Tibial nerve (tissue), 4 donors: ENCODE data around the gene SPANXN2. TPM values are rescaled to one million over a fixed set of nuclear protein-coding genes. Genes with fewer than 3 reads are reported as not detected.

ENCODE experiments used
- DNase-seq, 2 donors: peaks; one replicate each; pipeline ENCODE4 v3.0.0-alpha.2; 2019; ENCODE audit warnings: low spot score in 2 of 2
- H3K27ac ChIP-seq, 4 donors: fragments of 200-600 bp; sonication (generic) in 3 of 4; one replicate each; pipeline ENCODE4 v1.5.1; 2017 to 2019; ENCODE audit warnings: mild to moderate bottlenecking in 1 of 4
- H3K27me3 ChIP-seq, 2 donors: fragments of 200-600 bp; sonication (generic) in 1 of 2; one replicate each; pipeline versions ENCODE4 v1.5.1 to v1.6.0; 2017 to 2019
- H3K36me3 ChIP-seq, 3 donors: fragments of 200-600 bp; sonication (generic); one replicate each; pipeline ENCODE4 v1.5.1; 2018 to 2019
- H3K4me1 ChIP-seq, 4 donors: fragments of 200-600 bp; sonication (generic) in 3 of 4; one replicate each; pipeline ENCODE4 v1.5.1; 2017 to 2019
- H3K4me3 ChIP-seq, 4 donors: fragments of 200-600 bp; sonication (generic) in 3 of 4; one replicate each; pipeline ENCODE4 v1.5.1; 2017 to 2019; ENCODE audit warnings: mild to moderate bottlenecking in 1 of 4, moderate library complexity in 1 of 4
- H3K9me3 ChIP-seq, 4 donors: fragments of 200-600 bp; sonication (generic) in 3 of 4; one replicate each; pipeline ENCODE4 v1.5.1; 2017 to 2019
- CTCF ChIP-seq, 5 experiments: fragments of 200-600 bp in 3 of 5; fragments of 450-650 bp in 2 of 5; sonication (generic) in 3 of 5; IDR thresholded peaks; one replicate each; pipeline ENCODE4 v1.5.1; 2016 to 2019; ENCODE audit warnings: antibody characterized with exemption in 5 of 5, mild to moderate bottlenecking in 3 of 5, moderate library complexity in 2 of 5
- EP300 ChIP-seq, 2 donors: sonication (generic); formaldehyde crosslinking; IDR thresholded peaks; one replicate each; pipeline ENCODE4 v1.6.1; 2017; ENCODE audit warnings: antibody characterized with exemption in 2 of 2, mild to moderate bottlenecking in 1 of 2
- POLR2A ChIP-seq, 2 donors: fragments of 450-650 bp; IDR thresholded peaks; one replicate each; pipeline ENCODE4 v1.6.1; 2017; ENCODE audit warnings: antibody characterized with exemption in 2 of 2, mild to moderate bottlenecking in 2 of 2, moderate library complexity in 2 of 2
- WGBS, 2 donors: methylation state at CpG; one replicate each; pipeline ENCODE4 v1.1.5; 2018; 5-methylcytosine and 5-hydroxymethylcytosine counted together
- total RNA-seq, 4 donors: library from RNA; depleted of rRNA; stranded (reverse); fragments of >200 nt; gene quantifications; one replicate each; pipeline ENCODE4 v1.1.0, GENCODE V29; 2016

The SPANXN2 gene
- total RNA-seq, 4 donors from 2014 or later = not detected

GRCh38 chrX:143733866-143734265, 13.3 kb upstream of the SPANXN2 start:
- no peak for TF ChIP-seq POLR2A (IDR thresholded peaks at IDR 0.05)
- no peak for TF ChIP-seq EP300 (IDR thresholded peaks at IDR 0.05)
- TF ChIP-seq CTCF (IDR thresholded peaks at IDR 0.05) = no peak
- H3K27ac ChIP-seq = no peak overlapping the region
- H3K27me3 ChIP-seq = no peaks in the 10 kb centered on the region
- no peaks in the 10 kb centered on the region for H3K9me3 ChIP-seq
- H3K4me3 ChIP-seq = no peak overlapping the region
- no peaks in the 10 kb centered on the region for H3K4me1 ChIP-seq
- no peak for DNase-seq
- no peaks in the 10 kb centered on the region for H3K36me3 ChIP-seq

- H3K27me3 ChIP-seq = no peaks in the 10 kb centered on the region
- TF ChIP-seq EP300 (IDR thresholded peaks at IDR 0.05) (no peak), POLR2A (IDR thresholded peaks at IDR 0.05) (no peak), CTCF (IDR thresholded peaks at IDR 0.05) (no peak)
- DNase-seq = no peak
- H3K36me3 ChIP-seq = no peaks in the 10 kb centered on the region
- no peaks in the 10 kb centered on the region for H3K4me1 ChIP-seq
- H3K4me3 ChIP-seq = no peak overlapping the region
- no peak overlapping the region for H3K27ac ChIP-seq
- WGBS, 2 donors = 95 to 100% methylated on average over 6 to 11 of the region's 17 CpGs
- H3K9me3 ChIP-seq = peaks cover 0 to 13% (median 0%) of the 10 kb centered on the region in 4 donors
Measured at GRCh38 chrX:143726296-143726695, 5.7 kb upstream of the SPANXN2 start.

GRCh38 chrX:143701460-143701859, 19.1 kb downstream of the SPANXN2 start:
- no peak for TF ChIP-seq POLR2A (IDR thresholded peaks at IDR 0.05)
- TF ChIP-seq CTCF (IDR thresholded peaks at IDR 0.05) = no peak
- TF ChIP-seq EP300 (IDR thresholded peaks at IDR 0.05) = no peak
- H3K4me1 ChIP-seq = no peaks in the 10 kb centered on the region
- no peak for DNase-seq
- no peak overlapping the region for H3K27ac ChIP-seq
- H3K4me3 ChIP-seq = no peak overlapping the region
- H3K9me3 ChIP-seq = peaks cover 0 to 7% (median 0%) of the 10 kb centered on the region in 4 donors
- 85 to 93% methylated on average over 4 of the region's 4 CpGs for WGBS, 2 donors
- no peaks in the 10 kb centered on the region for H3K36me3 ChIP-seq
- no peaks in the 10 kb centered on the region for H3K27me3 ChIP-seq

- H3K36me3 ChIP-seq = no peaks in the 10 kb centered on the region
- H3K27ac ChIP-seq = no peak overlapping the region
- WGBS, 2 donors = 81 to 88% methylated on average over 1 of the region's 1 CpG
- H3K27me3 ChIP-seq = no peaks in the 10 kb centered on the region
- TF ChIP-seq POLR2A (IDR thresholded peaks at IDR 0.05) (no peak), EP300 (IDR thresholded peaks at IDR 0.05) (no peak), CTCF (IDR thresholded peaks at IDR 0.05) (no peak)
- no peaks in the 10 kb centered on the region for H3K4me1 ChIP-seq
- DNase-seq = no peak
- no peak overlapping the region for H3K4me3 ChIP-seq
- H3K9me3 ChIP-seq = no peaks in the 10 kb centered on the region
Measured at GRCh38 chrX:143694885-143695284, 25.7 kb downstream of the SPANXN2 start.

- Histone ChIP-seq H3K36me3 (no peaks in the 10 kb centered on the region), H3K4me3 (no peak overlapping the region)
- 46 to 56% methylated on average over 3 of the region's 3 CpGs for WGBS, 2 donors
Measured at GRCh38 chrX:143683486-143683885, 37.1 kb downstream of the SPANXN2 start.

More at GRCh38 chrX:143683486-143683885, 37.1 kb downstream of the SPANXN2 start:
- H3K27me3 ChIP-seq = no peaks in the 10 kb centered on the region
- no peaks in the 10 kb centered on the region for H3K4me1 ChIP-seq
- no peak for TF ChIP-seq CTCF (IDR thresholded peaks at IDR 0.05)
- no peak for DNase-seq
- no peaks in the 10 kb centered on the region for H3K9me3 ChIP-seq
- H3K27ac ChIP-seq = no peak overlapping the region
